Gastroesophageal sphincter (tissue), 3 donors: ENCODE results near the gene HBP1.

Experiments
- EP300 ChIP-seq: sonication (generic); formaldehyde crosslinking; IDR thresholded peaks from one replicate; pipeline ENCODE4 v1.6.1; 2017; ENCODE audit warnings: antibody characterized with exemption, mild to moderate bottlenecking
- POLR2A ChIP-seq, 2 donors: fragments of 450-650 bp; IDR thresholded peaks; one replicate each; pipeline ENCODE4 v1.6.1; 2017; ENCODE audit warnings: antibody characterized with exemption in 2 of 2, mild to moderate bottlenecking in 2 of 2, moderate library complexity in 1 of 2
- TF ChIP-seq, protein P1 (sequence below), 4 experiments: fragments of 200-600 bp in 2 of 4; fragments of 450-650 bp in 2 of 4; sonication (generic) in 1 of 4; IDR thresholded peaks; one replicate each; pipeline ENCODE4 v1.5.1; 2017 to 2019; ENCODE audit warnings: antibody characterized with exemption in 4 of 4, mild to moderate bottlenecking in 2 of 4, moderate library complexity in 2 of 4

DNA sequence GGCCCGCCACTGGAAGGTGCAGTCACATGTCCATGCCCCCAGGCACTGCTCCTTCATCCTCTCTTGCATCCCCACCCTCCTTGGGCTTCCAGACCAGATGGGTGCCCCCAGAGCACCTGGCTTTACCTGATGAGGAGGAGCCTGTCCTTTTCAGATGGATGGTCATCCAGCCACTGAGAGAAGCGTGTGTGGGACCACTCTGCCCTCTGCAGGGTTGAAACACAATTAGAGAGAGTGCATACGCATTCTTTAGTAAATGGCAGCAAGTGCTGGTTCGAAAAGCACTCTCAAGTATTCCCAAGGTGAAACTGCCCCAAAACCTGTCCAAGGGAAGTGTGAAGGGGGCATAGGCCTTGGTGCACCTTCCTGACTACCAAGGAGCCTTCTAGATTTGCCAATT, 41.6 kb downstream of the HBP1 start:
- TF ChIP-seq EP300 (no peak), POLR2A (IDR thresholded peaks at IDR 0.05) (no peak)
- TF ChIP-seq, protein P1, sequence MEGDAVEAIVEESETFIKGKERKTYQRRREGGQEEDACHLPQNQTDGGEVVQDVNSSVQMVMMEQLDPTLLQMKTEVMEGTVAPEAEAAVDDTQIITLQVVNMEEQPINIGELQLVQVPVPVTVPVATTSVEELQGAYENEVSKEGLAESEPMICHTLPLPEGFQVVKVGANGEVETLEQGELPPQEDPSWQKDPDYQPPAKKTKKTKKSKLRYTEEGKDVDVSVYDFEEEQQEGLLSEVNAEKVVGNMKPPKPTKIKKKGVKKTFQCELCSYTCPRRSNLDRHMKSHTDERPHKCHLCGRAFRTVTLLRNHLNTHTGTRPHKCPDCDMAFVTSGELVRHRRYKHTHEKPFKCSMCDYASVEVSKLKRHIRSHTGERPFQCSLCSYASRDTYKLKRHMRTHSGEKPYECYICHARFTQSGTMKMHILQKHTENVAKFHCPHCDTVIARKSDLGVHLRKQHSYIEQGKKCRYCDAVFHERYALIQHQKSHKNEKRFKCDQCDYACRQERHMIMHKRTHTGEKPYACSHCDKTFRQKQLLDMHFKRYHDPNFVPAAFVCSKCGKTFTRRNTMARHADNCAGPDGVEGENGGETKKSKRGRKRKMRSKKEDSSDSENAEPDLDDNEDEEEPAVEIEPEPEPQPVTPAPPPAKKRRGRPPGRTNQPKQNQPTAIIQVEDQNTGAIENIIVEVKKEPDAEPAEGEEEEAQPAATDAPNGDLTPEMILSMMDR (IDR thresholded peaks at IDR 0.05) = no peak
